DND-41 (cell line): ENCODE measurements around the gene MCOLN3.
"Not testable (repeated sequence)": the region's sequence is repeated elsewhere in the genome, so short reads cannot be mapped to it uniquely, and the experiment has no call there.

Experiments used
- ATAC-seq: fragments of 200-7000 bp; cut with Tn5 transposase; 3 replicates; pipeline ENCODE4 v1.9.1; 2021; ENCODE audit warnings: low read depth; ENCODE audit not compliant: insufficient read depth
- DNase-seq: peaks from one replicate; pipeline ENCODE4 v3.0.0-alpha.2; 2020
- H2AFZ ChIP-seq: 2 replicates; pipeline ENCODE4 v1.6.0; 2012; ENCODE audit warnings: low read depth, low read length
- H3K27ac ChIP-seq: 2 replicates; pipeline ENCODE4 v1.5.1; 2012; ENCODE audit warnings: low read length, inconsistent platforms
- H3K27me3 ChIP-seq: fragments of 200-600 bp; sonication (generic); 2 replicates; pipeline ENCODE4 v1.6.0; 2012; ENCODE audit warnings: low read length, mild to moderate bottlenecking, inconsistent platforms; ENCODE audit not compliant: insufficient read depth, poor library complexity
- H3K36me3 ChIP-seq: 2 replicates; pipeline ENCODE4 v1.5.1; 2012; ENCODE audit warnings: low read length, inconsistent platforms; ENCODE audit not compliant: insufficient read depth
- H3K4me1 ChIP-seq: 2 replicates; pipeline ENCODE4 v1.5.1; 2012; ENCODE audit warnings: mild to moderate bottlenecking, low read length; ENCODE audit not compliant: insufficient read depth
- H3K4me2 ChIP-seq: 2 replicates; pipeline ENCODE4 v1.6.0; 2012; ENCODE audit warnings: mild to moderate bottlenecking, moderate library complexity, low read length, inconsistent platforms; ENCODE audit not compliant: insufficient read depth
- H3K4me3 ChIP-seq, 2 experiments: fragments of 200-600 bp in 1 of 2; shearing (Covaris generic) in 1 of 2; 2 replicates each; pipeline ENCODE4 v1.5.1; 2012 to 2016; ENCODE audit warnings: inconsistent platforms in 2 of 2, low read length in 2 of 2, mild to moderate bottlenecking in 2 of 2, low read depth in 1 of 2, moderate library complexity in 1 of 2
- H3K79me2 ChIP-seq: 2 replicates; pipeline ENCODE4 v1.6.0; 2012; ENCODE audit warnings: low read length, inconsistent platforms; ENCODE audit not compliant: insufficient read depth
- H3K9ac ChIP-seq: 2 replicates; pipeline ENCODE4 v1.6.0; 2012; ENCODE audit warnings: low read depth, mild to moderate bottlenecking, inconsistent platforms, low read length, moderate library complexity
- H3K9me3 ChIP-seq: 2 replicates; pipeline ENCODE4 v1.5.1; 2012; ENCODE audit warnings: low read length, moderate library complexity, mild to moderate bottlenecking, inconsistent platforms; ENCODE audit not compliant: insufficient read depth, severe bottlenecking
- H4K20me1 ChIP-seq: 2 replicates; pipeline ENCODE4 v1.6.0; 2012; ENCODE audit warnings: low read length; ENCODE audit not compliant: insufficient read depth
- CTCF ChIP-seq: IDR thresholded peaks from 2 replicates; pipeline ENCODE4 v1.5.1; 2012; ENCODE audit warnings: borderline replicate concordance, low read length, moderate library complexity, mild to moderate bottlenecking; ENCODE audit not compliant: poor library complexity, severe bottlenecking; ENCODE audit errors: extremely low read depth
- EZH2 ChIP-seq: IDR thresholded peaks from 3 replicates; pipeline ENCODE4 v1.6.1; 2012; ENCODE audit warnings: borderline replicate concordance, low read depth, mild to moderate bottlenecking, moderate library complexity, low read length, inconsistent platforms; ENCODE audit not compliant: severe bottlenecking

The MCOLN3 gene

DNA sequence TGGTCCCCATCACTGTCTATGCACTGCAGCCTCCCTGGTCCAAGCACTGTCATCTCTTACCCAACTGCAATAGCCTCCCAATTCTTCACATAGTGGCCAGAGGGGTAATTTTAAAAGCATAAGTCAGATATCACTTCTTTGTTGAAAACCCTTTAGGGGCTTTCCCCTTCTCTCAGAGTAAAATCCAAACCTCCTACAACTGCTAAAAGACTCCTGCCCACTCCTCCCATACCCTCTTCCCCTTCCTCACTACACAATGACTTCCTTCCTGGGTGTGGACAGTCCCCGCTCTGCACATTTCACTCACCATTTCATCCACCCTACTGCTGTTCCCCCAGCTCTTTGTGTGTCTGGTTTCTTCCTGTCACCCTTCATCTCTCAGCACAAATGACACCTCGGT is 59.7 kb downstream of the MCOLN3 start:
- Histone ChIP-seq H3K27ac (no peak overlapping the region), H3K79me2 (no peaks in the 10 kb centered on the region), H3K4me3 (no peak overlapping the region), H3K27me3 (no peaks in the 10 kb centered on the region), H3K9ac (no peak overlapping the region), H3K9me3 (no peaks in the 10 kb centered on the region), H3K4me1 (no peaks in the 10 kb centered on the region), H3K4me2 (no peak overlapping the region), H3K36me3 (no peaks in the 10 kb centered on the region), H2AFZ (no peak overlapping the region), H4K20me1 (no peaks in the 10 kb centered on the region)
- ATAC-seq (peak; percentile 39; the same call in 1 of the 3 replicates), DNase-seq (no peak)
- TF ChIP-seq CTCF (no peak), EZH2 (no peak)

DNA sequence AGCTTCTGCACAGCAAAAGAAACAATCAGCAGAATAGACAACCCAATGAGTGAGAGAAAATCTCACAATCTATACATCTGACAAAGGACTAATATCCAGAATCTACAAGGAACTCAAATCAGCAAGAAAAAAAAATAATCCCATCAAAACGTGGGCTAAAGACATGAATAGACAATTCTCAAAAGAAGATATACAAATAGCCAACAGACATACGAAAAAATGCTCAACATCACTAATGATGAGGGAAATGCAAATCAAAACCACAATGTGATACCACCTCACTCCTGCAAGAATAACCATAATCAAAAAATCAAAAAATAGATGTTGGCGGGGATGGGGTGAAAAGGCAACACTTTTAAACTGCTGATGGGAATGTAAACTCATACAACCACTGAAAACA is 61.7 kb downstream of the MCOLN3 start:
- not testable (repeated sequence) for ATAC-seq, H3K27me3 ChIP-seq, H3K9me3 ChIP-seq, H3K79me2 ChIP-seq, H3K4me2 ChIP-seq, H4K20me1 ChIP-seq, H3K4me3 ChIP-seq, H3K27ac ChIP-seq, H3K36me3 ChIP-seq, H3K4me1 ChIP-seq, H2AFZ ChIP-seq, H3K9ac ChIP-seq, DNase-seq

DNA sequence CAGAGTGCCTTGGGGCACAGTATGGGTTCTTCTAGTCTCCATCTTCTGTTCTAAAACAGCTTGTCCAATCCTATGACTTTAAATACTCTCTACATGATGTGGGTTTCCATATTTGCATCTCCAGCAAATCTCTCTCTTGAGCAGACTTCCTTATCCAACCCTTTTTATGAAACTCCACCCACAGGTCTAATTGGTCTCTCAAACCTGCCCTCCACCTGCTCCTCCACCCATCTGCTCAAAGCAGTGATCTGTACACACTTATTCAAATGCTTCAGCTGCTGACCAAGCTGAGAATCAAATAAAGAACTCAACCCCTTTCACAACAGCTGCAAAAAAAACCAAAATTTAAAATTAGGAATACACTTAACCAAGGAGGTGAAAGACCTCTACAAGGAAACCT is 62.9 kb downstream of the MCOLN3 start:
- Histone ChIP-seq H3K9me3 (no peaks in the 10 kb centered on the region), H3K9ac (no peak overlapping the region), H3K36me3 (no peaks in the 10 kb centered on the region), H3K4me2 (no peak overlapping the region), H4K20me1 (no peaks in the 10 kb centered on the region), H3K27me3 (no peaks in the 10 kb centered on the region), H3K27ac (no peak overlapping the region), H3K79me2 (no peaks in the 10 kb centered on the region), H3K4me3 (no peak overlapping the region), H2AFZ (no peak overlapping the region), H3K4me1 (no peaks in the 10 kb centered on the region)
- DNase-seq (no peak), ATAC-seq (no peak)
- no peak for TF ChIP-seq EZH2

- ATAC-seq (no peak), DNase-seq (no peak)
- TF ChIP-seq CTCF = no peak
- no peak for TF ChIP-seq EZH2
- H2AFZ ChIP-seq = no peak overlapping the region
- no peak overlapping the region for H3K4me3 ChIP-seq
- no peak overlapping the region for H3K4me2 ChIP-seq
- H4K20me1 ChIP-seq = no peaks in the 10 kb centered on the region
- no peak overlapping the region for H3K9ac ChIP-seq
- H3K36me3 ChIP-seq = no peaks in the 10 kb centered on the region
- no peak overlapping the region for H3K27ac ChIP-seq
- H3K9me3 ChIP-seq = no peaks in the 10 kb centered on the region
- no peaks in the 10 kb centered on the region for H3K4me1 ChIP-seq
- no peaks in the 10 kb centered on the region for H3K27me3 ChIP-seq
- no peaks in the 10 kb centered on the region for H3K79me2 ChIP-seq
These were observed 65.9 kb downstream of the MCOLN3 start for GRCh38 chr1:84982395-84982794.
